Activated T-helper 17 cell treated with anti-CD3 and anti-CD28 coated beads, Interleukin-2, amount 50 U/mL, for 72 hours (primary cell): ENCODE measurements around the gene LOXHD1. TPM values are rescaled to one million over a fixed set of nuclear protein-coding genes. Genes with fewer than 3 reads are reported as not detected.

Experiments used
- ATAC-seq: fragments of 150-1000 bp; cut with Tn5 transposase; replicated peaks from 2 replicates; pipeline ENCODE4 v1.10.0; 2021; ENCODE audit warnings: mild to moderate bottlenecking, moderate library complexity
- H3K27ac Mint-ChIP-seq: one replicate; pipeline ENCODE4 v1.8.0; 2022; ENCODE audit warnings: mixed read lengths
- H3K27me3 Mint-ChIP-seq: one replicate; pipeline ENCODE4 v1.8.0; 2022; ENCODE audit warnings: mixed read lengths
- H3K36me3 Mint-ChIP-seq: one replicate; pipeline ENCODE4 v1.8.0; 2022; ENCODE audit warnings: low read depth, mild to moderate bottlenecking, mixed read lengths
- H3K4me1 Mint-ChIP-seq: one replicate; pipeline ENCODE4 v1.8.0; 2022; ENCODE audit warnings: mixed read lengths
- H3K4me3 Mint-ChIP-seq: one replicate; pipeline ENCODE4 v1.8.0; 2022; ENCODE audit warnings: mild to moderate bottlenecking, mixed read lengths
- H3K9me3 Mint-ChIP-seq: one replicate; pipeline ENCODE4 v1.8.0; 2022; ENCODE audit warnings: mixed read lengths
- total RNA-seq, 2 donors: library from RNA; stranded (reverse); gene quantifications; one replicate each; pipeline ENCODE4 v1.2.3, GENCODE V29; 2022

The LOXHD1 gene
- total RNA-seq, 2 donors from 2014 or later, result not detected

DNA sequence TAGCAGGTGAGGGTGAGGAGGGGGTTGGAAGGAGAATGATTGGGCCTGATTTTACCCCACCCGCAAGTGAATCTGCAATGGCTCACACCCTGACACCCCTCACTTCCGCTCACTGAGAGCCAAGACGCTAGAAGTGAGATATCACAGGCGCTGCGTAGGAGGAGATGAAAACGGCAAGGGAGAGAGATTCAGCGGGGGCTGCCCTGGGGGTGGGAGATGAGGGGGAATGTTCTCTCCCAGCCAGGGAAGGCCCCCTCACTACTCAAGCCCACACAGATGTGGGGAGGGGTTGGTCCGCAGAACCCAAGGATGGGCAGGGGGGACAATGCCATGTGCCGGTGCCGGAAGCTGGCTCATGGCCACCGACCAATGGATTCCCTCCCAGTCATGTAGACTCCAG lies 32.9 kb downstream of the LOXHD1 start:
- no peaks in the 10 kb centered on the region for H3K36me3 Mint-ChIP-seq
- H3K27me3 Mint-ChIP-seq, result peaks cover 11% of the 10 kb centered on the region
- H3K27ac Mint-ChIP-seq, result peak overlapping the region; percentile 63
- H3K9me3 Mint-ChIP-seq, result no peaks in the 10 kb centered on the region
- peak; percentile 51 for ATAC-seq
- H3K4me3 Mint-ChIP-seq, result peak overlapping the region; percentile 32
- peaks cover 19% of the 10 kb centered on the region for H3K4me1 Mint-ChIP-seq

DNA sequence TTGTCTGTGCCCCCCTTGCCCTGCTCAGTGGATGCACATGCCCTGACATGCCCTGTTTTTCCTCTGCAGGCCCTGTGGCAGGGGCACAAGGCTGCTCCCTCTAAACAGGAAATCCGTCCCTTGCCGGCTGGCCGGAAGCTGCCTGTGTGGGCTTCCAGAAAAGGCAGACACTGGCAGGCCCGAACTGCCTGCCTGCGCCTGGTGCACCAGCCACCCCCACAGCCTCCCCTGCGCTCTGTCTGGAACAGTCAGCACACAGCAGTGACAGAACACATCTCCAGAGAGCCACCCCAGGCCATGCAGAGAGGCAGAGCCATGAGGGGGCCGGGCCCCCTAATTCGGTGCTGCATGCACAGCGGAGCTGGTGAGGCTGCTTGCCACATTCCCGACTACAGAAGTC lies 33.5 kb downstream of the LOXHD1 start:
- peak overlapping the region; percentile 30 for H3K27ac Mint-ChIP-seq
- peaks cover 19% of the 10 kb centered on the region for H3K4me1 Mint-ChIP-seq
- H3K9me3 Mint-ChIP-seq, result no peaks in the 10 kb centered on the region
- H3K36me3 Mint-ChIP-seq, result no peaks in the 10 kb centered on the region
- peak overlapping the region; percentile 32 for H3K4me3 Mint-ChIP-seq
- peak; percentile 66 for ATAC-seq
- peaks cover 11% of the 10 kb centered on the region for H3K27me3 Mint-ChIP-seq

DNA sequence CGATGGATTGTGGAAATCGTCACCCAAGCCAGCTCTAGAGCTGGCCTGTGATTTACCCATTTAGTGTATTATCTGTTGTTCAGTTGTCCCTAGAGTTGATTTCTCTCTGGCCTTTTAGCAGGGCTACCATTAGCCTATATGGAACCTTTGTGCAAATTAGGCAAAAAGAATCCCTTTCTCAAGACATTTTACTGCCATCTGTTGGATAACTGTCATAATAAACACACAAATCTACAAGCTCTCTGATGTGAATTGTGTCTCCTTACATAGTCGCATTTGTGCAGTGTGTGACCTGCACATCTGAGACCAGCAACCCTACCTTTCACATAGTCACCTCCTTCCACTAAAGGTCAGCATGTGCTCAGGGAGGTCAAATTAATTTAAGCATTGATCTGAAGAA lies 34.0 kb downstream of the LOXHD1 start:
- peak; percentile 8 for ATAC-seq
- H3K4me1 Mint-ChIP-seq, result peaks cover 19% of the 10 kb centered on the region
- peak overlapping the region; percentile 32 for H3K4me3 Mint-ChIP-seq
- H3K9me3 Mint-ChIP-seq, result no peaks in the 10 kb centered on the region
- H3K36me3 Mint-ChIP-seq, result no peaks in the 10 kb centered on the region
- peaks cover 16% of the 10 kb centered on the region for H3K27me3 Mint-ChIP-seq
- H3K27ac Mint-ChIP-seq, result peak overlapping the region; percentile 30

DNA sequence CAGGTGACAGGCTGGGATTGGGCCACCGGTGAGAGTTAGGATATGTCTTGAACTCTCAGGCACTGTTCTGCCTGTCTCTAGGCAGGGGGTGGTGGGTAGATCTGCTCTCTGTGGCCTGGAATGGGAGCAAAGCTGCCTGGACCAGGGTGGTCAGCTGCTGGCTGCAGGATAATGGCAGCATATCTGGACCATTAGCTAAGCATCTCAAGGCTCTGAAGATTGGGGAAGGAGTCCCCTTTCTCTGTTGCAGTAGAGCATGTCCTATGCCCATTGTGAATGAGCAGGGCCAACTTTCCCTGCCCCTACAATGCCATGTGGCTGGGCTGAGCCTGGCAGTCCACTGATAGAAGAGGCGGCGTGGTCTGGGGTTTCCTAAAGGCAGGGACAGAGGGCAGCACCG lies 34.6 kb downstream of the LOXHD1 start:
- peaks cover 15% of the 10 kb centered on the region for H3K27me3 Mint-ChIP-seq
- no peak overlapping the region for H3K27ac Mint-ChIP-seq
- ATAC-seq, result no peak
- H3K4me1 Mint-ChIP-seq, result peaks cover 19% of the 10 kb centered on the region
- no peak overlapping the region for H3K4me3 Mint-ChIP-seq
- H3K36me3 Mint-ChIP-seq, result no peaks in the 10 kb centered on the region
- H3K9me3 Mint-ChIP-seq, result no peaks in the 10 kb centered on the region

DNA sequence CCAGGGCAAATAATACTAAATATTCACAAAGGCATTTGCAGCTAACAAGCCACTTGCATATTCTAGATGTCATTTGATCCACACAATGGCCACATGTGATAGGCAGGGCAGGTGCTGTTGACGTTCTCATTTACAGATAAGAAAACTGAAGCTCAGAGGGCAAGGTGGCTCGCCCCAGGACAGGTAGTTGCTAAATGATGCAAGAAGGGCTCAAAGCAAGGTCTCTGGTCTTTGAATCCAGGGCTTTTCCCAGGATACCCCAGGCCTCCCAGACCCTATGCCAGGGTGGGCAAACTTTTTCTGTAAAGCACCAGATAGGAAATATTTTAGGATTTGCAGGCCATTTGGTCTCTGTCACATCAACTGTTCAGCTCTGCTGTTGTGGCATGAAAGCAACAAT lies 35.1 kb downstream of the LOXHD1 start:
- peaks cover 19% of the 10 kb centered on the region for H3K4me1 Mint-ChIP-seq
- no peak overlapping the region for H3K4me3 Mint-ChIP-seq
- ATAC-seq, result no peak
- H3K27me3 Mint-ChIP-seq, result peaks cover 13% of the 10 kb centered on the region
- no peak overlapping the region for H3K27ac Mint-ChIP-seq
- no peaks in the 10 kb centered on the region for H3K36me3 Mint-ChIP-seq
- no peaks in the 10 kb centered on the region for H3K9me3 Mint-ChIP-seq

DNA sequence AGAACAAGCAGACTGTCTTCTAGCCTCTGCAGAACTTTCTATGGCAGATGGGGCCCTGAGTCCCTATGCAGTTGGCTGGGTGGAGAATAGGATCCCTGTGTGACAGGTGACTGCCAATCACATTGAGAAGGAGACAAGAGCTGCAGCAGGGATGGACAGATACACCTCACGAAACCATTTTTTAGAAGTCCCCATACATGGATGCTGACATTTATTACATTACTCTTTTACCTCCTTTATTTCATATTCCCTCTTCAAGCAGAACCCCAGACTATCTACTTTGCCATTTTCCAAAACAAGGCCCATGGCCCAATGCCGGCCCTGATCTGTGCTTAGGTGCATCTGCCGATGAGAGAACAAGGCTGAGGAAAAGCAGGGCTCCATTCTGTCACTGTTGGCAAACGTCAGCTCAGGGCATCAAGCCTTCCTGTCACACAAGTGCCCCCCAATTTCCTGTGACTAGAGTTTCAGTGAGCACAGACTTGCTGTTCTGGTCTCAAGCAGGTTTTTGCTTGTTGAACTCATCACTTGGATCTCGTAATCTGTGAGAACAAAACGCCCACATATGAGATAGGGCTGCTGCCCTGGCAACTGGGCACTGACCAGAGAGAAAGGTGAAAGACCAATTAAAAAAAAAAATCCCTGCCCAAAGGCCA lies 35.8 kb downstream of the LOXHD1 start:
- Mint-ChIP-seq H3K36me3 (no peaks in the 10 kb centered on the region), H3K4me3 (no peak overlapping the region), H3K27ac (peak overlapping the region; percentile 35), H3K9me3 (no peaks in the 10 kb centered on the region), H3K4me1 (peaks cover 19% of the 10 kb centered on the region), H3K27me3 (peaks cover 10% of the 10 kb centered on the region)
- no peak for ATAC-seq

DNA sequence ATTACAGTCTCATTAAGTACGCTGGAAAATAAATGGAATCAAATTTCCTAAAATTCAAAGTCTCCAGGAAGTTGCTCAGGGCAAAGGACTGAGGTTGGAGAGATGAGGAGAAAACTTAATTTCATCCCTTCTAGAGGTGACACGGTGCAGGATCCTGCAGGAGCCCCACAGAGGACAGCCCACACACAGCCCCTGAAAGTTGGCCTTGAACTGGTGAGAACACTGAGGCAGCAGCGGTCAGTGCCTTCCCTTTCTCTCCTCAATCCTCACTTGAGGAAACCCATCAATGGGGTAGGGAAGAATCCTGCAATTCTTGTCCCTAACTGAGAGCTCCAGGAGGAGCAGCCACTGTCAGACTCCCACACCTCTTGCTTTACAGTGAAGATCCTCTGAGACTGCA lies 37.5 kb downstream of the LOXHD1 start:
- no peaks in the 10 kb centered on the region for H3K36me3 Mint-ChIP-seq
- peaks cover 15% of the 10 kb centered on the region for H3K4me1 Mint-ChIP-seq
- no peak for ATAC-seq
- peaks cover 14% of the 10 kb centered on the region for H3K27me3 Mint-ChIP-seq
- H3K9me3 Mint-ChIP-seq, result no peaks in the 10 kb centered on the region
- no peak overlapping the region for H3K27ac Mint-ChIP-seq
- no peak overlapping the region for H3K4me3 Mint-ChIP-seq

DNA sequence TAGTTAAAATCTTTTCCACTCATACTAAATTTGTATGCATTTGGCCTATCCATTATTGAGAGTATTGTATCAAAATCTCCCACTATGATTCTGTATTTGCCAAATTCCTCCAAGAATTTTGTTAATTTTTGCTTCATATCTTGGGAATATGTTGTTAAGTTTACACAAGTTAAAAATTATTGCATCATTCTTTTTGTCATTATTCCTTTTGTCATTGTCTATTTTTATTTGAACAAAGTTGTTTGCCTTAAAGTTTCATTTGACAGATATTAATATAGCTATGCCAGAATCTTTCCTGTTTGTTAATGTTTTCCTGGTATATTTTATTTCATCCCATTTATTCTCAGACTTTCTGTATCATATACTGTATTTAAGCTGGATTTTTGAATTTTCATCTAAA lies 41.3 kb downstream of the LOXHD1 start:
- no peaks in the 10 kb centered on the region for H3K36me3 Mint-ChIP-seq
- H3K27ac Mint-ChIP-seq, result no peak overlapping the region
- ATAC-seq, result no peak
- no peak overlapping the region for H3K4me3 Mint-ChIP-seq
- H3K27me3 Mint-ChIP-seq, result peaks cover 18% of the 10 kb centered on the region
- no peaks in the 10 kb centered on the region for H3K4me1 Mint-ChIP-seq
- no peaks in the 10 kb centered on the region for H3K9me3 Mint-ChIP-seq

DNA sequence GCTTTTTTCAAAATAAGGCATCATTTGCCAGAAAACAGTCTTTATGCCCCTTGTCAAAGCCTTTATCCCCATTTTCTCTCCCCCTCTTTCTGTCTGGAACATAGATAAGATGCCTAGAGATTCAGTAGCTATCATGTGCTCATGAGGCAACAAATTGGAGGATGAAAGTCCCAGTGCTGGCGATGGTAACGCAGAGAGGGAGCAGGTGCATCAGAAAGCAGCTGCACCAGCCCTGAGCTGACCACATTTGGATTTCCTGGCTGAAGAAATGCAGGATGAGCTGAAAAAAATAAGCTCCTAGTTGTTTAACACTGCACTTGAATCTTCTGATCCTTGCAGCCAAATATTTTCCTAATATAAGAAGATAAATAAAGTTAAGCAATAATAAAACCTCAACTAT lies 48.0 kb downstream of the LOXHD1 start:
- Mint-ChIP-seq H3K27me3 (peaks cover 18% of the 10 kb centered on the region), H3K4me1 (no peaks in the 10 kb centered on the region), H3K27ac (no peak overlapping the region), H3K9me3 (no peaks in the 10 kb centered on the region), H3K4me3 (no peak overlapping the region), H3K36me3 (no peaks in the 10 kb centered on the region)
- ATAC-seq, result no peak

DNA sequence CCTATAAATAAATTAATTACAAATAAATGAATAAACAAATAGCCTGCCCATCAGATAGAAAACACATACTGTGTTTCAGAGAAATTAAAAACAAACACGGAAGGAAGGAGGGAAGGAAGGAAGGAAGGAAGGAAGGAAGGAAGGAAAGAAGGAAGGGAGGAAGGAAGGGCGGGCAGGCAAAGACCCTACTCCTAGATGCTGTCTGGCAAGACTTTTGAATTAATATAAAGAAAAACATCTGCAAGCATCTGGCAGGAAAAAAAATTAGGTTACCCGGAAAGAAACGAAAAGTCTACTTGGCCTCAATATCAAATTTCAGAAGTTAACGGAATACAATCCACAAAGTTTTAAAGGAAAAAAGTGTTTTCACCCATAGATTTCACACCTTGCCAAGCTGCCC lies 49.1 kb downstream of the LOXHD1 start:
- no peaks in the 10 kb centered on the region for H3K36me3 Mint-ChIP-seq
- H3K9me3 Mint-ChIP-seq, result no peaks in the 10 kb centered on the region
- no peaks in the 10 kb centered on the region for H3K4me1 Mint-ChIP-seq
- H3K27me3 Mint-ChIP-seq, result peaks cover 23% of the 10 kb centered on the region
- H3K4me3 Mint-ChIP-seq, result no peak overlapping the region
- no peak for ATAC-seq
- no peak overlapping the region for H3K27ac Mint-ChIP-seq

DNA sequence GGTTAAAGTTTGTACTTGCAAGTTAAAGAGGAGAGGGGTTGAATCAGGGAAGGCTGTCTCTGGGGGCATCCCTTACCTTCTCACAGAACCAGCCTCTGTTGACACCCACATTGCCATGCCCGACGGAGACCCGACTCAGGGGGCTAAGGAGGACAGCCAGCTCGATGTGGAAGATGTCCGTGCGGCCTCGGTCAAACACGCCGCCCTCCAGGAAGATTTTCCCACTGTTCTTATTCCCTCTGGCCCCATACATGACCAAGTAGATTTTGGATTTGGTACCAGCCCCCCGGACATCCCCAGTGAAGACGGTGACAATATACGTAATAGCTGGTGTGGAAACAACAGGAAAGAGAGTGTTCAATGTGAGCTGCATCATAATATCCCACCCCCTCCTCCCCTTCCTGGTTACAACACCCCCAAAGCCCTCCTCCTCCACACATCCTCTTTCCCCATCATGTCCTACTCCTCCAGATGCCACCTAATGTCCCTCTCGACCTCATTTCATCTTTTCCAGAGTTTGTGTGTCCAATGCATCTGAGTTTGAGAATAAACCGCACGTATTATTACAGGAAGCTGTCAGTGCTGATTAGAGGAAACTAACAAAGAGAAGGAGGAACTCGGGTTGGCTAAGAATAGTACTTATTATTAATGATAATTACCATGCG lies 55.7 kb downstream of the LOXHD1 start:
- Mint-ChIP-seq H3K27me3 (peaks cover 29% of the 10 kb centered on the region), H3K4me3 (no peak overlapping the region), H3K36me3 (no peaks in the 10 kb centered on the region), H3K27ac (no peak overlapping the region), H3K4me1 (no peaks in the 10 kb centered on the region), H3K9me3 (no peaks in the 10 kb centered on the region)
- ATAC-seq, result no peak

DNA sequence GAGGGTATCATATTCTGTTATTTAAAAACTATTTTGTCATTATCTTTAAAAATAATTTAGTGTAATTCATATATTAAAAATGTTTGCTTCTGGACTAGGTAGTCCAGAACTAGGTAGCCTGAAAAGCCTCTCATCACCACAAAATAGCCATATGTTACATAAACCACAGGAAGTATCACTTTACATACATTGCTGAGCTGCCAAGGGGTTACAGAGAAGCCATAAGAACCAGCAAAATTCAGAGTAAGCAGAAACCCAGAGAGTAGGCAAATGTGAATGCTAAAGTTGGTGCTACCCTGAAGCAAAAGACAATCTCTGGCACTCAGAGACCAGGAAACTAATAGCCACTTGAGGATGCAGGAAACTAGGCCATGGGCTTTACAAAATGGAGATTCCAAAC lies 60.9 kb downstream of the LOXHD1 start:
- Mint-ChIP-seq H3K36me3 (no peaks in the 10 kb centered on the region), H3K27ac (no peak overlapping the region), H3K4me1 (no peaks in the 10 kb centered on the region), H3K4me3 (no peak overlapping the region), H3K9me3 (no peaks in the 10 kb centered on the region), H3K27me3 (peaks cover 43% of the 10 kb centered on the region)
- ATAC-seq, result no peak

DNA sequence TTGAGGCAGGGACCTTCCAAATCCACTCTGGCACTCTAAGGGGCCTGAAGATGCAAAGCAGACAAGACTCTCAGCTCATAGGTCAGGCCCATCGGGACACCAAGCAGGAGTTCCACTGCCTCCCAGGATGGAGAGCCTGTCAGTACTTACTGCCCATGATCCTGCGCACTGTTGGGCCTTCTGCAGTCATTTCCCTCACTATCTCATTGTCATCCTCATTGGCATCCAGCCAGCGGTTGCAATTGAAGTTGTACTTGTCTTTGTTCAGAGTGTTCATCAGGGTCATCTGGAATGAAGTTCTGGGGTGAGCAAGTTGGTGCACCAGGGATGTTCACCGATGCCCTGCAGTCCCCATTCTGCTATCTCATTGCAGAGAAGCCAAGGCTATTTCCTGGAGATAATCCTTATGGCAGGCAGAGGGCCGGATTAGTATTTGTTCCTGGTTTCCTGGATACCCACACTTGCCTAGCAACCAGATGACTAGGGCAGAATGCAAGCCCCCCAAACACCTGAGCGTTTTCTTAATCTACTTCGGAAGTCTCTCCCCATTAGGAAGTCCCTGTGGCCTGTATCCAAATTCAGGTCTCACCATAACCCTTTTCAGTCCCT lies 65.1 kb downstream of the LOXHD1 start:
- Mint-ChIP-seq H3K36me3 (no peaks in the 10 kb centered on the region), H3K4me1 (no peaks in the 10 kb centered on the region), H3K9me3 (no peaks in the 10 kb centered on the region), H3K27ac (no peak overlapping the region), H3K4me3 (no peak overlapping the region), H3K27me3 (peaks cover 43% of the 10 kb centered on the region)
- no peak for ATAC-seq

DNA sequence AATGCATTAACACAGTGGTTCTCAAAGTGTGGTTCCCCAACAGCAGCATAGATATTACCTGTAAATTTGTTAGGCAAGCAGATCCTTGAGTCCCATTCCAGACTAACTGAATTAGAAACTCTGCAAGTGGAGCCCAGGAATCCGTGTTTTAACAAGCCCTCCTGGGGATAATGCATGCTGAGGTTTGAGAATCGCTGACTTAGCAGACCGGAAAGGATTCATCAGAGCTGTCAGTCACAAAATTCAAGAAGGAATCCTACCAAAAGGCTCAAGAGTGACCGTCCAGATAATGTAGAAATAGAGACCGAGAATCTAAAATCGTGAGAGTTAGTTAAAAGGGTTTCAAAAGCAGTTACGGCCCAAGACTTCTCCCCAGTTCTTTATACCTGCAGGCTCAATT lies 66.9 kb downstream of the LOXHD1 start:
- H3K27ac Mint-ChIP-seq, result no peak overlapping the region
- ATAC-seq, result no peak
- H3K27me3 Mint-ChIP-seq, result peaks cover 28% of the 10 kb centered on the region
- no peaks in the 10 kb centered on the region for H3K4me1 Mint-ChIP-seq
- no peaks in the 10 kb centered on the region for H3K9me3 Mint-ChIP-seq
- H3K4me3 Mint-ChIP-seq, result no peak overlapping the region
- no peaks in the 10 kb centered on the region for H3K36me3 Mint-ChIP-seq

DNA sequence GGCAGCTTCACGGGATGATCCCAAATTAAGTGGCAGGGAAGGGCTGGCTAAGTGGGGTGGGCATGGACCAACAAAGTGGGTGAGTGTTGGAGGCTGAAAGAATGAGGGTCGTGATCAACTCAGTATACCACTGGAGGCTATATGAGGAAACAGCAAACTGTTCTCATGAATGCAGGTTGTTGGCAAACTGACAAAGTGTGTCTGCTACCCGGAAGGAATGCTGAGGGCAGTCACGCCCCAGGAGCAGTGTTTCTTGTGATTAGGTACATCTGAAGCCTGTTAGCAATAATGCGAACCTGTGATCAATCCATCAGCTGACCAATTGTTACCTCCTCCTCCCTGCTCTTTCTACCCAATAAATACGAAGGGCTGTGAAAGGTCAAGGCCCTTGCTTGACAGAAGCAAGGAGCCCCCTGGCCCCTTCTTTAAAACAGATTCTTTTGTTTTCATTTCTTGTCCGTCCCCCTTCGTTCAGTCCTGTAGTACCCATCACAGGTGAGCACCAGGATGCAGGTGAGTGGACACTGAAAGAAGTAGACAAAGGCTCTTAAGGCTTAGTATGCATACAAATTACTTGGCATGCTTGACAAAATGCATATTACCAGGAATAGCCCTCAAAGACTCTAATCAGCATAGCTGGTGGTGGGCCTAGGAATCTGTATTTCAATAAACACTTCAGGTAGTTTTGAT lies 67.9 kb downstream of the LOXHD1 start:
- H3K27ac Mint-ChIP-seq, result no peak overlapping the region

More for the DNA sequence above, 67.9 kb downstream of the LOXHD1 start:
- no peak for ATAC-seq
- Mint-ChIP-seq H3K9me3 (no peaks in the 10 kb centered on the region), H3K36me3 (no peaks in the 10 kb centered on the region), H3K4me3 (no peak overlapping the region), H3K4me1 (no peaks in the 10 kb centered on the region), H3K27me3 (peaks cover 19% of the 10 kb centered on the region)
